ENCODE results near the gene FHAD1. TPM values are rescaled to one million over a fixed set of nuclear protein-coding genes. Genes with fewer than 3 reads are reported as not detected.

FHAD1 gene
- total RNA-seq, 2 experiments from 2014 or later: not detected

GRCh38 chr1:15283526-15283925, 36.5 kb downstream of the FHAD1 start:
- intact Hi-C loops (cut with DNase I, micrococcal nuclease): no loop called here
- H3K9me3 Mint-ChIP-seq: peaks cover 2% of the 10 kb centered on the region
- ChIA-PET CTCF (no interaction called here), POLR2A (no interaction called here)
- no peak for DNase-seq
- no peak for ATAC-seq (ENCODE audit: poor library complexity)
- Histone ChIP-seq H3K36me3 (ENCODE audit: insufficient read depth, low read length) (no peaks in the 10 kb centered on the region), H3K4me3 (ENCODE audit: low read length) (no peak overlapping the region), H3K27ac (ENCODE audit: low read depth in 1 of 2, low read length in 2 of 2) (no peak overlapping the region), H3K4me1 (ENCODE audit: insufficient read depth, low read length) (no peaks in the 10 kb centered on the region), H3K27me3 (ENCODE audit: control insufficient read depth in 1 of 2, insufficient read depth in 2 of 2, low read length in 2 of 2) (peaks cover 0 to 3% of the 10 kb centered on the region in 2 experiments), H3K9me3 (ENCODE audit: control insufficient read depth in 1 of 2, insufficient read depth in 1 of 2, low read length in 2 of 2) (no peaks in the 10 kb centered on the region)
- H3K27ac Mint-ChIP-seq: no peak overlapping the region
- no peaks in the 10 kb centered on the region for H3K4me1 Mint-ChIP-seq (ENCODE audit: low read depth)
- H3K36me3 Mint-ChIP-seq (ENCODE audit: low read depth): no peaks in the 10 kb centered on the region
- no peak overlapping the region for H3K4me3 Mint-ChIP-seq
- H3K27me3 Mint-ChIP-seq: peaks cover 7% of the 10 kb centered on the region
- no peak for TF ChIP-seq CTCF (IDR thresholded peaks at IDR 0.05)

- H3K27me3 Mint-ChIP-seq: peaks cover 7% of the 10 kb centered on the region
- H3K27ac Mint-ChIP-seq: no peak overlapping the region
- ATAC-seq (ENCODE audit: poor library complexity) (no peak), DNase-seq (no peak)
- Histone ChIP-seq H3K36me3 (ENCODE audit: insufficient read depth, low read length) (no peaks in the 10 kb centered on the region), H3K27ac (ENCODE audit: low read depth in 1 of 2, low read length in 2 of 2) (no peak overlapping the region), H3K4me1 (ENCODE audit: insufficient read depth, low read length) (no peaks in the 10 kb centered on the region), H3K4me3 (ENCODE audit: low read length) (no peak overlapping the region), H3K9me3 (ENCODE audit: control insufficient read depth in 1 of 2, insufficient read depth in 1 of 2, low read length in 2 of 2) (no peaks in the 10 kb centered on the region), H3K27me3 (ENCODE audit: control insufficient read depth in 1 of 2, insufficient read depth in 2 of 2, low read length in 2 of 2) (no peaks in the 10 kb centered on the region)
- CTCF ChIA-PET: no interaction called here
- POLR2A ChIA-PET: no interaction called here
- H3K9me3 Mint-ChIP-seq: peaks cover 2% of the 10 kb centered on the region
- intact Hi-C loops (cut with DNase I, micrococcal nuclease): no loop called here
- H3K36me3 Mint-ChIP-seq (ENCODE audit: low read depth): no peaks in the 10 kb centered on the region
- no peak for TF ChIP-seq CTCF (IDR thresholded peaks at IDR 0.05)
- no peak overlapping the region for H3K4me3 Mint-ChIP-seq
- H3K4me1 Mint-ChIP-seq (ENCODE audit: low read depth): no peaks in the 10 kb centered on the region
Measured at GRCh38 chr1:15286452-15286851, 39.4 kb downstream of the FHAD1 start.

GRCh38 chr1:15287035-15287979, 40.3 kb downstream of the FHAD1 start:
- ChIA-PET CTCF (no interaction called here), POLR2A (no interaction called here)
- Histone ChIP-seq H3K36me3 (ENCODE audit: insufficient read depth, low read length) (no peaks in the 10 kb centered on the region), H3K4me1 (ENCODE audit: insufficient read depth, low read length) (no peaks in the 10 kb centered on the region), H3K27ac (ENCODE audit: low read depth in 1 of 2, low read length in 2 of 2) (no peak overlapping the region), H3K9me3 (ENCODE audit: control insufficient read depth in 1 of 2, insufficient read depth in 1 of 2, low read length in 2 of 2) (no peaks in the 10 kb centered on the region), H3K4me3 (ENCODE audit: low read length) (no peak overlapping the region), H3K27me3 (ENCODE audit: control insufficient read depth in 1 of 2, insufficient read depth in 2 of 2, low read length in 2 of 2) (no peaks in the 10 kb centered on the region)
- DNase-seq (no peak), ATAC-seq (ENCODE audit: poor library complexity) (no peak)
- intact Hi-C loops (cut with DNase I, micrococcal nuclease): no loop called here
- Mint-ChIP-seq H3K36me3 (ENCODE audit: low read depth) (no peaks in the 10 kb centered on the region), H3K27ac (no peak overlapping the region), H3K4me1 (ENCODE audit: low read depth) (no peaks in the 10 kb centered on the region), H3K27me3 (peaks cover 7% of the 10 kb centered on the region), H3K9me3 (peaks cover 2% of the 10 kb centered on the region), H3K4me3 (no peak overlapping the region)
- no peak for TF ChIP-seq CTCF (IDR thresholded peaks at IDR 0.05)

All from CD4-positive, alpha-beta T cell (primary cell).